GM23248 (cell line): ENCODE data around the gene TRIM2.

ENCODE experiments used
- EZH2 ChIP-seq: fragments of 200-600 bp; sonication (generic); IDR thresholded peaks from 2 replicates; pipeline ENCODE4 v1.6.1; 2018; ENCODE audit warnings: antibody characterized with exemption, mild to moderate bottlenecking; ENCODE audit not compliant: insufficient read depth, poor library complexity, severe bottlenecking
- EZH2phosphoT487 ChIP-seq: fragments of 200-600 bp; sonication (generic); IDR thresholded peaks from 2 replicates; pipeline ENCODE4 v1.6.1; 2018; ENCODE audit warnings: antibody characterized with exemption, moderate library complexity, mild to moderate bottlenecking, low read depth; ENCODE audit not compliant: insufficient read depth

- TF ChIP-seq EZH2 (no peak), EZH2phosphoT487 (no peak)
These were observed 114.6 kb downstream of the TRIM2 start for GRCh38 chr4:153318696-153319320.
